HG03469 (cell line): ENCODE measurements around the gene PNMA6E.
"Not testable (repeated sequence)": the region's sequence is repeated elsewhere in the genome, so short reads cannot be mapped to it uniquely, and the experiment has no call there.

Experiments
- ATAC-seq: cut with Tn5 transposase; IDR thresholded peaks from one replicate; pipeline ENCODE4 v1.9.1; 2021; ENCODE audit warnings: mild to moderate bottlenecking, moderate library complexity, moderate number of reproducible peaks; ENCODE audit not compliant: unreplicated experiment

PNMA6E gene

DNA sequence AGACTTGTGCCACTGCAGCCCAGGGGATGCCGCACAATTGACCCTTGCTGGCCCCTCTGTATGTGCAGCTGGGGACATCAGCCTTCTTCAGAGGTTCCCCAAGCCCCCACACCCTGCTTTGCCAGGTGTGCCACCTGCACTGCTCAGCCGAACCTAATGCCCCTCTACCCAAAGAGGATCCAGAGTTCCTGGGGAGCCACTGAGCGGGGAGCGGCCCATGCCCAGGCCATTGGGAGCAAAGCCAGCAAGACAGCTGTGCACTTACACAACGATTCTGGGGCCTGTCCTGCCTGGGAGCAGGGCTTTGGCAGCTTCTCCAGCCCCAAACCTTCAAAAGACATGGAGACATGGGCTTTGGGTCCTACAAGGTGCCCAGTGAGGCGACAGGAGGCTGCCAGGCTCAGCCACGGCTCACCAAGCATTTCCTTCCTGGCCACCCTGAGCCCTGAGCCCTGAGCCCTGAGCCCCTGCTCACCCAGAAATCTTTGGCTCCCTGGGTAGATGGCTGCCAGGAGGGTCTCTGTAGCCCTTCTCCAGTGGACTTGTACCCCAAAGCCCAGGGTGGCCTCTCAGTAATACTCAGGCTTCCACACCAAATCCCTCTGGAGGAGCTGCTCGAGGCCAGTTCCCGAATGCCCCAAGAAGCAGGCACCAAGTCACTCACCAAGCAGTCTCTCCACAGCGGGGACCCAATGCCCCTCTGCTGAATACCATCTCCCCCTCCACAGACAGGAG is 13.0 kb downstream of the PNMA6E start:
- no peak for ATAC-seq

- ATAC-seq, result no peak
These were observed 13.8 kb downstream of the PNMA6E start for GRCh38 chrX:153387345-153387744.

DNA sequence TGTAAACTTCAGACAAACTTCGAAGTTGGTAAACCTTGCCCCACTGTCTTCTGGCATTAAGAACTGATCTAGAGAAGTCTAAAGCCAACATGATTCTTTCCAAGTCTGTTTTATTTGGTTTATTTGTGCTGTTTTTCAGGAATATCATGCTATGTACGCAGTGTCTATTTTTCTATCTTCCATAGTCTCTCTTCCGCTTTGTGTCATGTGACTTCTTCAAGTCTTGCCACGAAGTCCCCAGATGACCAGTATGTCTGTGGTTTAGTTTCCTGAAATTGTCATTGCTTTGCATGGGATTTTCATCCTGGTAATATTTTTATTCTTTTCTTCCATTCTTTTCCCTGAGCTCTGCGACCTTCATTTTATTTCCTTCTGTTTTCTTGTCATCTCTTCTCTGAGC is 15.1 kb downstream of the PNMA6E start:
- ATAC-seq, result no peak

DNA sequence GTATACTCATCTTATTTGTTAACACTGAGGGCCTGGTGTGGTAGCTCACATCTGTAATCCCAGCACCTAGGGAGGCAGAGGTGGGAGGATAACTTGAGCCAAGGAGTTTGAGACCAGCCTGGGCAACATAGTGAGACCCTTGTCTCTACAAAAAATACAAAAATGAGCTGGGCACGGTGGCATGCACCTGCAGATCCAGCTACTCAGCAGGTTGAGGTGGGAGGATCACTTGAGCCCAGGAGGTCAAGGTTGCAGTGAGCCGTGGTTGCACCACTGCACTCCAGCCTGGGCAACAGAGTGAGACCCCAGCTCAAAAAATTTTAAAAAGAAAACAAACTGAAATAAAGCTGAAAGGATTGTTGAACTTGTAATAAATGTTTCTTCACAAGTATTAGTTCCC is 16.2 kb downstream of the PNMA6E start:
- ATAC-seq, result not testable (repeated sequence)

DNA sequence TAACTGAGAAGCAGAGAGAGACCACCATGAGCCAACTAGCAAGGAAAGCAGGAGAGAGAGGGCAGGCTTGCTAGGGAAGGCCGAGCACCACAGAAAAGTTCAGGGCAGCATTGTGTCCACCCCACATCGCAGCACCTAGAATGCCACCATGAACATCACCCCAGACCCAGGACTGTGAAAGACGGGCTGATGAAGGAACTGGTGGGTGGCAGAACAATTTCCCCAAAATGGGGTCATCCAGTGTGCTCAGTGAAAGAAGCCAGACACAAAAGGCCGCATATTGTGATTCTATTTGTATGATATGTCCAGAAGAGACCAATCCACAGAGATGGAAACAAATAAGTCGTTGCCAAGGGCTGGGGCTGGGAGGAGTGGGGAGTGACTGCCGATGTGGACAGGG is 16.8 kb downstream of the PNMA6E start:
- ATAC-seq, result no peak

DNA sequence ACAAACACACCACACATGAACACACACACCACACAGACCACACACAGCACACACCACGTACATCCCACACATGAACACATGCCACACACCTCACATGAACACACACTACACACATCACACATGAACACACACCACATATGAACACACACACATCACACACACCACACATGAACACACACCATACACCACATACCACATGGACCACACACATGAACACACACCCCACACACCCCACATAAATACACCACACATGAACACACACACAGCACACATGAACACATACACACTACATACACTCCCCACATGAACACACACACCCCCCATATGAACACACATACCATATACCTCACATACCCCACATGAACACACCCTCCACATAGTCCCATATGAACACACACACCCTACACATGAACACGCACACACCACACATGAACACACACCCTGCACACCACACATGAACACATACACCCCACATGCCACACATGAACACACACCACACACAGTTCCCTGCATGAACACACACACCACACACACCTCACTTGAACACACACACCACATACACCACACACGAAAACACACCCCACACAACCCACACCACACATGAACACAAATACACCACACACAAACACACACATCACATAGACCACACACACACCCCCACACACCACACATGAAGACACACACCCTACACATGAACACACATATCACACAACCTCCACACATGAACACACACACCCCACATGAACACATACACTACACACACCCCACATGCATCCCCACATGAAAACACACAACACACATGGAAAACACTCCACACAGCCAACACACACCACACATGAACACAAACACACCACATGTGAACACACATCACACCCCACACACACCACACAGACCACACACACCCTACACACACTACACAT is 18.3 kb downstream of the PNMA6E start:
- ATAC-seq, result no peak

- no peak for ATAC-seq
These were observed 19.2 kb downstream of the PNMA6E start for GRCh38 chrX:153381684-153382532.

DNA sequence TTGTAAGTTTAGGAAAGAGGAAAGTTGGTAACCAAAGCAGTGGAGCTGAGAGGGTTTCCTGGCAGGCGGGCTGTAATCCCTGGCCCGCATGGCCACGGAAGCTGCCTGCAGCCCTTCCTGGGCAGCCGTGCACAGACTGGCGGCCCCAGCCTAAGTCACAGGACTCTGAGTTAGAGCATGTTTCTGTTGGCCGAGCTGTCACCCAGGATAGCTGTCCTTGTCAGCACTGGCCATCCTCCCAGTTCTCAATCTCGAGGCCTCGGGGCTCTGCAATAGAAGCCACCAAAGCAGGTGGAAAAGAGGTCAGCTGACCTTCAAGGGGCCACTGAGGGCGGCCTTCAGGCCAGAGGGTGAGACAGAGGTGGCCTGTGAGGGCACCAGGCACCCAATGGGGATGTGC is 20.5 kb downstream of the PNMA6E start:
- ATAC-seq, result no peak

GRCh38 chrX:153379971-153380581 is 21.1 kb downstream of the PNMA6E start:
- ATAC-seq, result no peak

- ATAC-seq, result no peak
These were observed 21.6 kb downstream of the PNMA6E start for GRCh38 chrX:153379508-153379907.

DNA sequence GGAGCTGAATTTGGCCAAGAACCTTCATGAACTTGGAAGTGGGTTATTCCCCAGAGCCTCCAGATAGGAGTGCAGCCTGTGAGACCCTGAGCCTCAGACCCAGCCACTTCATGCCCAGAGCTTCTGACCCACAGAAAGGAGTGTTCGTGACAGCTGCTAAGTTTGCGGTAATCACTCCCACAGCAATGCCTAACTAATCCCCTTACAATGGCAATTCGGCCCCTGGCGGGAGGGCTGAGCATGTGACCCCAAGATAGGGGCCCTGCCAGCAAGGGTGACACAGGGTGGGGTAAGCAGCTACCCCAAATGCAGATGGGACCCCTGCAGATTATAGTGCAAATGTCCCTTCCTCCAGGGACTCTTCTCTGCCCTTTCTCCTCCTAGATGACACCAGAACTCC is 22.5 kb downstream of the PNMA6E start:
- no peak for ATAC-seq

DNA sequence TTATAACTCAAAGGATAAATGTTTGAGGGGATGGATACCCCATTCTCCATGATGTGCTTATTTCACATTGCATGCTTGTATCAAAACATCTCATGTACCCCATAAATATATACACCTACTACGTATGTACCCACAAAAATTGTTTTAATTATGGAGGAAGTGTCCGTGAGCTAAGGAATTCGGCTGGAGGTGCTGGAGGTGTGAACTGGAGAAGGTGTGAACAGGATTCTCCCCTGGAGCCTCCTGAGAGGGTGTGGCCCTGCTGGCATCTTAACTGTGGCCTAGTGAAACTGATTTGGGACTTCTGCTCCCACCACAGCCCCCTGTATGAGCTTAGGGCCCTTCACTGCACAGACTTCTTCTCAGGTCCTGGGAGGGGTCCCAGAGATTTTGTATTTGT is 23.4 kb downstream of the PNMA6E start:
- no peak for ATAC-seq

GRCh38 chrX:153375571-153375970 is 25.6 kb downstream of the PNMA6E start:
- ATAC-seq, result no peak

DNA sequence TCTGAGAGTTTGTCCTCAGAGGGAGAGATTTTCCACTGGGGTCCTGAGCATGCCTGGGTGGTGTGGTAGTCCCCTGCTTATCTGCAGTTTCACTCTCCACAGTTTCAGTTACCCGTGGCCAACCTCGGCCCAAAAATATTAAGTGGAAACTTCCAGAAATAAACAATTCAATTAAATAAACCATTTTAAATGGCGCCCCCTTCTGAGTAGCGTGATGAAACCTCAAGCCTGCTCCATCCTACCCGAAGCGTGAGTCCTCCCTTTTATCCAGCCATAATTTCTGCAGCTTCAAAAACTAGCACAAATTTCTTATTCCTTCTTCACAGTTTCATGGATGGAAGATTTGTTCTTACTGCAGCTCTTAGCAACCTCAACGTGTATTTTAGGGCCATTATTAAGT is 26.7 kb downstream of the PNMA6E start:
- no peak for ATAC-seq

GRCh38 chrX:153372949-153373348 is 28.2 kb downstream of the PNMA6E start:
- no peak for ATAC-seq

DNA sequence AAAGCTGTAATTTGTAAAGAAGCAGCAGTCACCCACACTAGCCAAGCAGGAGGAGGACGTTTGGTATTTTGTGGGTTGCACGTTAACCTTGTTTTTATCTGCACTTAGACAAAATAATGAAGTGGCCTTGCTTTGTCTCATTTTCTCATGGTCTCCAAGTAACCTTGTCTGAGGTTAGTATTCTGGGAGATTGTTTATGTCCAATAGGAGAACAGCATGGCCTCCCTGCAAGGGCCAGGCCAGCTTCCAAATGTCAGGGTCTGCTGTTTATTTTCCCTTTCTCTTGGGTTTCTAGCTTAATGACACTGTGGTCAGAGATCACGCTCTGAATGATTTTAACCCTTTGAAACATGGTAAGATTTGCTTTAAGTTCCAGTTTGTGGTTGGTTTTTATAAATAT is 29.9 kb downstream of the PNMA6E start:
- no peak for ATAC-seq

DNA sequence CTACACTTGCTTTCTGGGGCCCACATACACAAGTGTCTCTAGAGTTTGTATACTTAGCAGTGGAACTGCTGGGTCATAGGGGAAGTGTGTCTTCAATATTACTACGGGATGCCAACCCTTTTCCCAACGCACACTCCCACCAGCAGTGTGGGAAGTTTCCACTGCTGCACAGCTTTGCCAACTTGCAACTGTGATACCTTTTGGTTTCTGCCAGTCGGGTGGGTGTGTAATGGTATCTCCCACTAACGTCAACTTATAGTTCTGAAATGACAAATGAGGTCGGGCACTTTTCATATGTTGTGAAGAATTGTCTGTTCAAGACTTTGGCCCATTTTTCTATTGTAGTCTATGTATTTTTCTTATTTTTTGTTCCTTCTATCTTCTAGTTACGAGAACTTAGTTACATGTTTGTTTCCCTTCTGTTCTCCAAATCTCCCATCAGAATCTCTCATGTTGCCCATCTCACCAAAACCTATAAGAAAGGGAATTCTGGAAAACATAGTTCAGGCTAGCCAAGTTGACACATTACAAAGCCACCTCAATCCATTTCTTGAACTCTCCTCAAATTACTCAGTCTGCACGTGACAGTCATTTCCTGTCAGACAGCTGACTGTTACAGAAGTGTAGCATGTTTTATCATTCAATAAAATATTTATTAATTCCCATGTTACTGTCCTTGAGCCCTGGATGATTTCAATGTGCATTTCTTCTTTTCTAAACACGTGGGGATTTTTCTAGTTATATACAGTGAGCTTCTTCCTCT is 30.7 kb downstream of the PNMA6E start:
- no peak for ATAC-seq

DNA sequence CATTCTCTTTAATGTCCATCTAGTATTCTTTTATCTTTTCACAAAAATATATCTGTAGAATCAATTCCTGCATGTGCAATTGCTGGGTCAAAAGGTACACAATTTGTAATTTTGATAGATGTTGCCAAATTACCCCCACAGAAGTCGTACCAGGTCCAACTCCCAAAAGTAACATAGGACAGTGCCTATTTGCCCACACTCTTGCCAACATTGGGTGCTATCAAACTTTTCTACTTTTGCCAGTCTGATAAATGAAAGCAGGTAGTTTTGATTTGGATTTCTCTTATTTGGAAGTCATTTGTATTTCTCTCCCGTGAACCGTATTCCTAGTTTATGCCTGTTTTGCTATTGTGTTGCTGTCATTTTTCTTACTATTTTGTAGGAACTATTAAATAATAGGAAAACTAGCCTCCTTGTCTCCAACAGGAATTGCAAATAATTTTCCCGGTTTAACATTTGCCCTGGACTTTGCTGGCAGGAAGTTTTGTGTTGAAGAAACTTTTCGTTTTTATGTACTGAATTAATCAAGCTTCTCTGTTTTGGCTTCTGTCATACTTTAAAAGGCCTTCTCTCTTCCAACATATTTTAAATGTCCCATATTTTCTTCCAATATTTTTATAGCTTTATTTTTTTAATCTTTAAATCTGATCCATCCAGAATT is 34.1 kb downstream of the PNMA6E start:
- ATAC-seq, result no peak

DNA sequence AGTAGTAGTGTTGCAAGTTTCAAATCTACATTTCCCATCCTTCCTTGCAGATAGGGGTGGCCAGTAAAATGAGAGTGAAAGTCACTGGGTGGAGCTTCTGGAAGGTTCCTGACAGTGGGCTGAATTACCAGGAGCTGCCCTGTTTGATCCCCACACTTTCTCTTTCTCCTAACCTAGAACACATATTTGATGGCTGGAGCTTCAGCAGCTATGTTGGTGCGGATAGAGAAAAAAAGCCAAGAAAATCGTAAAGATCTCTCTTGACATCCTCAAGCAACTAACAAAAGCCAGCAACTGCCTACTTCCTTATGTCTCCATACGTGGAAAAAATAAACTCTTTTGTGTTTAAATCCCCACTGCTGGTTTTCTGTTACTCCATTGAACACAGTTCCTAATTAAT is 35.0 kb downstream of the PNMA6E start:
- no peak for ATAC-seq

- ATAC-seq, result no peak
These were observed 35.5 kb downstream of the PNMA6E start for GRCh38 chrX:153365670-153366069.
